Mesenchymal stem cell (in vitro differentiated cells and primary cell): ENCODE data around the gene CROT.
"Not testable (repeated sequence)": the region's sequence is repeated elsewhere in the genome, so short reads cannot be mapped to it uniquely, and the experiment has no call there.

Experiments used
- DNase-seq: peaks from one replicate; pipeline ENCODE4 v3.0.0-alpha.2; 2013
- H2AFZ ChIP-seq: one replicate; pipeline ENCODE4 v1.6.1; 2013; ENCODE audit warnings: low read depth, mild to moderate bottlenecking, control low read depth, inconsistent platforms, low read length, moderate library complexity
- H2AK5ac ChIP-seq: 2 replicates; pipeline ENCODE4 v1.6.1; 2013; ENCODE audit warnings: low read length, moderate library complexity, mild to moderate bottlenecking, inconsistent platforms; ENCODE audit not compliant: severe bottlenecking
- H2BK120ac ChIP-seq: one replicate; pipeline ENCODE4 v1.6.1; 2013; ENCODE audit warnings: low read depth, mild to moderate bottlenecking, inconsistent platforms, low read length, moderate library complexity
- H2BK12ac ChIP-seq, 2 experiments: one replicate each; pipeline ENCODE4 v1.6.1; 2013; ENCODE audit warnings: inconsistent platforms in 2 of 2, low read length in 2 of 2, mild to moderate bottlenecking in 2 of 2, moderate library complexity in 2 of 2, control low read depth in 1 of 2
- H2BK15ac ChIP-seq: one replicate; pipeline ENCODE4 v1.6.1; 2013; ENCODE audit warnings: mild to moderate bottlenecking, low read depth, inconsistent platforms; ENCODE audit not compliant: poor library complexity, severe bottlenecking
- H2BK5ac ChIP-seq: 2 replicates; pipeline ENCODE4 v1.6.1; 2013; ENCODE audit warnings: low read depth, mild to moderate bottlenecking, low read length, control low read depth, inconsistent platforms; ENCODE audit not compliant: poor library complexity, severe bottlenecking
- H3K14ac ChIP-seq, 2 experiments: one replicate each; pipeline ENCODE4 v1.6.1; 2013; ENCODE audit warnings: inconsistent platforms in 2 of 2, low read length in 2 of 2, control low read depth in 1 of 2, mild to moderate bottlenecking in 1 of 2, moderate library complexity in 1 of 2
- H3K18ac ChIP-seq, 2 experiments: one replicate each; pipeline ENCODE4 v1.6.1; 2013; ENCODE audit warnings: inconsistent platforms in 2 of 2, low read length in 2 of 2, control low read depth in 1 of 2, low read depth in 1 of 2, mild to moderate bottlenecking in 1 of 2
- H3K23ac ChIP-seq, 2 experiments: one replicate each; pipeline ENCODE4 v1.6.1; 2013; ENCODE audit warnings: inconsistent platforms in 2 of 2, low read length in 2 of 2, mild to moderate bottlenecking in 2 of 2, moderate library complexity in 2 of 2, control low read depth in 1 of 2
- H3K27ac ChIP-seq: 2 replicates; pipeline ENCODE4 v1.5.1; 2013; ENCODE audit warnings: mild to moderate bottlenecking, moderate library complexity, low read length, control low read depth, inconsistent platforms; ENCODE audit not compliant: poor library complexity, severe bottlenecking
- H3K27me3 ChIP-seq, 2 experiments: 2 replicates each; pipeline versions ENCODE4 v1.6.1 to v1.7.0; 2013; ENCODE audit warnings: low read length in 2 of 2, mild to moderate bottlenecking in 2 of 2, moderate library complexity in 2 of 2, control low read depth in 1 of 2, inconsistent platforms in 1 of 2; ENCODE audit not compliant: control insufficient read depth in 1 of 2, insufficient read depth in 1 of 2
- H3K36me3 ChIP-seq, 2 experiments: 2 replicates each; pipeline versions ENCODE4 v1.6.1 to v1.7.0; 2013; ENCODE audit warnings: low read length in 2 of 2, control low read depth in 1 of 2, inconsistent platforms in 1 of 2, low read depth in 1 of 2, mild to moderate bottlenecking in 1 of 2; ENCODE audit not compliant: insufficient read depth in 2 of 2, control insufficient read depth in 1 of 2
- H3K4ac ChIP-seq, 2 experiments: one replicate each; pipeline ENCODE4 v1.6.1; 2013; ENCODE audit warnings: inconsistent platforms in 2 of 2, low read length in 2 of 2, mild to moderate bottlenecking in 2 of 2, moderate library complexity in 2 of 2, control low read depth in 1 of 2, low read depth in 1 of 2
- H3K4me1 ChIP-seq: 2 replicates; pipeline ENCODE4 v1.6.1; 2013; ENCODE audit warnings: low read depth, low read length, control low read depth; ENCODE audit not compliant: control insufficient read depth, insufficient read depth
- H3K4me2 ChIP-seq: 2 replicates; pipeline ENCODE4 v1.6.1; 2013; ENCODE audit warnings: low read length, mild to moderate bottlenecking, inconsistent platforms; ENCODE audit not compliant: poor library complexity, severe bottlenecking
- H3K4me3 ChIP-seq, 2 experiments: 2 replicates each; pipeline versions ENCODE4 v1.5.1 to v1.7.0; 2013; ENCODE audit warnings: low read length in 2 of 2, mild to moderate bottlenecking in 2 of 2, control low read depth in 1 of 2, low read depth in 1 of 2; ENCODE audit not compliant: insufficient read depth in 1 of 2
- H3K79me1 ChIP-seq: replicated peaks from 2 replicates; pipeline ENCODE4 v1.6.1; 2013; ENCODE audit warnings: mild to moderate bottlenecking, control low read depth, low read length, inconsistent platforms; ENCODE audit not compliant: poor library complexity, severe bottlenecking
- H3K9ac ChIP-seq: 2 replicates; pipeline ENCODE4 v1.7.0; 2013; ENCODE audit warnings: mild to moderate bottlenecking, low read length, moderate library complexity
- H3K9me3 ChIP-seq: 2 replicates; pipeline ENCODE4 v1.7.0; 2013; ENCODE audit warnings: mild to moderate bottlenecking, low read length; ENCODE audit not compliant: control insufficient read depth
- H4K8ac ChIP-seq: one replicate; pipeline ENCODE4 v1.6.1; 2013; ENCODE audit warnings: inconsistent platforms, mild to moderate bottlenecking, low read length, moderate library complexity
- H4K91ac ChIP-seq: one replicate; pipeline ENCODE4 v1.6.1; 2013; ENCODE audit warnings: mild to moderate bottlenecking, low read length, inconsistent platforms
- WGBS: methylation state at CpG from one replicate; pipeline ENCODE4 v1.1.7; 2013; ENCODE audit warnings: mixed read lengths; 5-methylcytosine and 5-hydroxymethylcytosine counted together

CROT gene

DNA sequence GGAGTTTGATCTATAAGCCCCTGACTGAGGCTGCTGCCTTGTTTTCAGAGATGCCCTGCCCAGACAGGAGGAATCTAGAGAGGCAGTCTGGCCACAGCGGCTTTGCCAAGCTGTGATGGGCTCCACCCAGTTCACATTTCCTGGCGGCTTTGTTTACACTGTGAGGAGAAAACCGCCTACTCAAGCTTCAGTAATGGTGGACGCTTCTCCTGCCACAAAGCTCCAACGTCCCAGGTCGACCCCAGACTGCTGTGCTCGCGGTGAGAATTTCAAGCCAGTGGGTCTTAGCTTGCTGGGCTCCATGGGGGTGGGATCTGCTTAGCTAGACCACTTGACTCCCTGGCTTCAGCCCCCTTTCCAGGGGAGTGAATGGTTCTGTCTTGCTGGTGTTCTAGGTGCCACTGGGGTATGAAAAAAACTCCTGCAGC is 26.3 kb upstream of the CROT start:
- 78% methylated on average over 8 of the region's 8 CpGs for WGBS
- H3K4me2 ChIP-seq, H3K4ac ChIP-seq, H3K23ac ChIP-seq, DNase-seq, H3K9ac ChIP-seq, H3K27ac ChIP-seq, H2BK120ac ChIP-seq, H3K4me3 ChIP-seq, H2BK5ac ChIP-seq, H3K36me3 ChIP-seq, H2BK12ac ChIP-seq, H3K27me3 ChIP-seq, H3K9me3 ChIP-seq, H3K4me1 ChIP-seq, H4K91ac ChIP-seq, H2AK5ac ChIP-seq, H2BK15ac ChIP-seq, H3K79me1 ChIP-seq: not testable (repeated sequence)
- H3K14ac ChIP-seq, result peak overlapping the region in 1 of 2 experiments; percentile 32
- peak overlapping the region; percentile 23 for H2AFZ ChIP-seq
- H4K8ac ChIP-seq, result peak overlapping the region; percentile 30
- peak overlapping the region; percentile 29 to 62 for H3K18ac ChIP-seq

DNA sequence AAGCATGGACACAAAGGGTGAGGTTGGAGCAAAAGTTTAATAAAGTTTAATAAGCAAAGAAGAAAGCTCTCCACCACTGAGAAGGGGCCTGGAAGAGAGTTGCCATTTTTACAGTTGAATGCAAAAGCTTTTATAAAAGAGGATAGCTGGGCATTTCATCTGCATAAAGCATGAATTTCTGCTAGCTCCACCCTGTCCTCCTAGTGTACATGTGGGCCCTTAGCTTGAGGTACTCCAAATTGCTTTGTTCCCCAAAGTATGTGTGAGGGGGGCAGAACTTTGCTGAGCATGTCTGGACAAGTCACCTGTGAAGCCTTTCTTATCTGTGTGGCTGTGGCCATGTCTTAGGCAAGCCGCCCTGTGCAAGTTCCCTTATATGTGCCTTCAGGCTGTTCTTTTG is 22.6 kb upstream of the CROT start:
- H3K9ac ChIP-seq, result no peak overlapping the region
- no peak overlapping the region for H2AFZ ChIP-seq
- H2BK12ac ChIP-seq, result no peak overlapping the region
- H3K79me1 ChIP-seq, result no peaks in the 10 kb centered on the region
- no peak overlapping the region for H3K4me3 ChIP-seq
- H4K91ac ChIP-seq, result no peak overlapping the region
- H4K8ac ChIP-seq, result no peak overlapping the region
- no peak overlapping the region for H2BK15ac ChIP-seq
- no peaks in the 10 kb centered on the region for H3K27me3 ChIP-seq
- no peak overlapping the region for H3K23ac ChIP-seq
- peaks cover 6% of the 10 kb centered on the region for H3K4me1 ChIP-seq
- no peak overlapping the region for H3K4me2 ChIP-seq
- H2AK5ac ChIP-seq, result no peak overlapping the region
- peaks cover 0 to 12% of the 10 kb centered on the region in 2 experiments for H3K36me3 ChIP-seq
- no peak overlapping the region for H3K27ac ChIP-seq
- H3K14ac ChIP-seq, result no peak overlapping the region
- H2BK120ac ChIP-seq, result no peak overlapping the region
- no peak overlapping the region for H3K18ac ChIP-seq
- WGBS, result 100% methylated on average over 1 of the region's 1 CpG
- no peak for DNase-seq
- H2BK5ac ChIP-seq, result no peak overlapping the region
- no peak overlapping the region for H3K4ac ChIP-seq
- H3K9me3 ChIP-seq, result peaks cover 17% of the 10 kb centered on the region

DNA sequence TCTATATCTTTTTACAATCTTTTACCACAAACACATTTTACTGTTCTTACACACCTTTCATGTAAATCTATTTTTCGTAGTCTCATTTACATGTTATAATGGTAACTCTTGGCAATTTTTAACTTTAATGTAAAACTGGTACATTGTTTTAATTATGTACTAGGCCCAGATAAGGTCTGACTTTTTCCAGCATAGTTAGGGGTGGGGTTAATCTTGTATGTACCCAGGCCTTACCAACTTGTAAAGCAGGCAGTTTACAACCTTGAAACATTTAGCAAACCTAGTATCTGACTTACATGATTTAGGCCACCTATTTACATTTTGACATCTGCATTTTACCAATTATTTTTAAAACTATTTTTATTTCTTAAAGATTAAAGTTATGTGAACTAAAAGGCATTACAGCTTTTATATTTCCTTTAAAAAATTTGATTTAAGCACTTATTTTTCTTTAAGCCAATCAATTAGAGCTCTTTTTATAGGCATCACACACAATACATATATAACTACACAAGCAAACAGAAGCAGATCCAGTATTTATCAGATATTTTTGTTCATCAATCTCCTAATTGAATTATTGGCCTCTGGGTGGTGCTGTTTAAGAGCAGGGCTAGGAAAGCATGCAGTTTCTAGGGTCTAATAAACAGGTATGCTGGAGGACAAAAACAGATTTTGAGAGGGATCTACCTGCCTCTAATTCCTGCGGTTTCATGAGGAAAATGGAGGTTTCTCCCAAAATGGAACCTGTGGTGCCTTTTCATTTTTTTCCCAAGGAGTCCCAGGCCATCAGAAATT is 19.7 kb upstream of the CROT start:
- no peak overlapping the region for H2BK15ac ChIP-seq
- H3K79me1 ChIP-seq, result no peaks in the 10 kb centered on the region
- no peak overlapping the region for H4K8ac ChIP-seq
- no peak overlapping the region for H3K18ac ChIP-seq
- no peak overlapping the region for H3K23ac ChIP-seq
- no peak overlapping the region for H2AFZ ChIP-seq
- H2BK12ac ChIP-seq, result no peak overlapping the region
- H3K4me2 ChIP-seq, result no peak overlapping the region
- no peak overlapping the region for H3K14ac ChIP-seq
- DNase-seq, result no peak
- H3K27me3 ChIP-seq, result no peaks in the 10 kb centered on the region
- H3K9me3 ChIP-seq, result peaks cover 37% of the 10 kb centered on the region
- H4K91ac ChIP-seq, result no peak overlapping the region
- H2BK120ac ChIP-seq, result no peak overlapping the region
- no peak overlapping the region for H3K4ac ChIP-seq
- no peaks in the 10 kb centered on the region for H3K4me1 ChIP-seq
- WGBS, result 100% methylated on average over 1 of the region's 2 CpGs
- H3K36me3 ChIP-seq, result peaks cover 7 to 16% of the 10 kb centered on the region in 2 experiments
- H3K9ac ChIP-seq, result no peak overlapping the region
- no peak overlapping the region for H2BK5ac ChIP-seq
- no peak overlapping the region for H3K27ac ChIP-seq
- H3K4me3 ChIP-seq, result no peak overlapping the region
- no peak overlapping the region for H2AK5ac ChIP-seq

DNA sequence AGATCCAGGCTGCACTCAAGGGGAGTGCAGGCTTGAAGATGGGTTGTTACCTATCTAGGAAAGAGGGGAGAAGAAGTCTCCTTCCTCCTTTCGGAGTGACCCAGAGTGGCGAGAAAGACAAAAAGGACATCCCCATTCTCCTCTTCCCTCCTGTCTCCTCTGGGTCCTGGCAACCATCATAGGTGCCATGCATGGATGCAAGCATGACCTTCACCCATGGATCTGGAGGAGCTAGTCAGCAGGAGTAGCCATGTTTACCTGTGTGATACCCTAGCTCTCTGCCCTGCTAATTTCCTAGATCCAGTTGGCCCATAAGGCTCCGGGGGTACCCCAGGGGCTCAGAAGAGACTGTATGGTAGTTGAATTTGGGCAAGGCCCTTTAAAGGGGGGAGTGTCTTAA is 17.2 kb upstream of the CROT start:
- WGBS, result 91% methylated on average over 2 of the region's 3 CpGs

More for the DNA sequence above, 17.2 kb upstream of the CROT start:
- no peaks in the 10 kb centered on the region for H3K27me3 ChIP-seq
- no peak overlapping the region for H2BK15ac ChIP-seq
- H3K9me3 ChIP-seq, result peaks cover 37% of the 10 kb centered on the region
- H2AFZ ChIP-seq, result no peak overlapping the region
- H3K9ac ChIP-seq, result no peak overlapping the region
- no peak overlapping the region for H3K27ac ChIP-seq
- H3K36me3 ChIP-seq, result peaks cover 7 to 15% of the 10 kb centered on the region in 2 experiments
- no peak overlapping the region for H3K23ac ChIP-seq
- H3K18ac ChIP-seq, result no peak overlapping the region
- H3K4ac ChIP-seq, result no peak overlapping the region
- H3K14ac ChIP-seq, result no peak overlapping the region
- no peak overlapping the region for H4K91ac ChIP-seq
- no peak overlapping the region for H2BK5ac ChIP-seq
- no peak overlapping the region for H4K8ac ChIP-seq
- H3K4me3 ChIP-seq, result no peak overlapping the region
- H3K4me2 ChIP-seq, result no peak overlapping the region
- no peaks in the 10 kb centered on the region for H3K79me1 ChIP-seq
- H2BK120ac ChIP-seq, result no peak overlapping the region
- peak; percentile 33 for DNase-seq
- H3K4me1 ChIP-seq, result no peaks in the 10 kb centered on the region
- H2BK12ac ChIP-seq, result no peak overlapping the region
- H2AK5ac ChIP-seq, result no peak overlapping the region
